Prostate gland (tissue), 2 donors: ENCODE results near the gene PRPSAP2. TPM values are rescaled to one million over a fixed set of nuclear protein-coding genes. Genes with fewer than 3 reads are reported as not detected.
"Not testable (repeated sequence)": the region's sequence is repeated elsewhere in the genome, so short reads cannot be mapped to it uniquely, and the experiment has no call there.

Experiments
- DNase-seq: peaks from one replicate; pipeline ENCODE4 v3.0.0-alpha.2; 2019; ENCODE audit warnings: low spot score
- H3K27ac ChIP-seq, 2 donors: fragments of 200-600 bp; sonication (generic); 2 replicates each; pipeline ENCODE4 v1.5.1; 2017 to 2019
- H3K27me3 ChIP-seq: fragments of 200-600 bp; sonication (generic); replicated peaks from 2 replicates; pipeline ENCODE4 v1.5.1; 2019; ENCODE audit not compliant: insufficient read depth
- H3K36me3 ChIP-seq, 2 donors: fragments of 200-600 bp; sonication (generic); 1 replicate in 1 of 2; 2 replicates in 1 of 2; pipeline versions ENCODE4 v1.5.1 to v1.8.1; 2017 to 2019
- H3K4me1 ChIP-seq: fragments of 200-600 bp; sonication (generic); replicated peaks from 2 replicates; pipeline ENCODE4 v1.5.1; 2019
- H3K4me3 ChIP-seq, 2 donors: fragments of 200-600 bp; sonication (generic); 2 replicates each; pipeline ENCODE4 v1.5.1; 2017 to 2019
- H3K9me3 ChIP-seq: fragments of 200-600 bp; sonication (generic); 2 replicates; pipeline ENCODE4 v1.5.1; 2017
- POLR2A ChIP-seq: fragments of 450-650 bp; IDR thresholded peaks from one replicate; pipeline ENCODE4 v1.6.1; 2016; ENCODE audit warnings: antibody characterized with exemption, mild to moderate bottlenecking
- POLR2AphosphoS5 ChIP-seq: sonication (generic); formaldehyde crosslinking; IDR thresholded peaks from one replicate; pipeline ENCODE4 v1.6.1; 2017; ENCODE audit warnings: antibody characterized with exemption
- WGBS: methylation state at CpG from one replicate; pipeline ENCODE4 v1.1.5; 2018; 5-methylcytosine and 5-hydroxymethylcytosine counted together
- intact Hi-C: fragments of 100-400 bp; cut with DNase I; formaldehyde crosslinking; loops from one replicate; pipeline ENCODE4 v1.14.2; 2022
- total RNA-seq, 2 donors: library from RNA; depleted of rRNA; stranded (reverse); fragments of >200 nt; gene quantifications; one replicate each; pipeline ENCODE4 v1.1.0, GENCODE V29; 2016
- TF ChIP-seq, protein P1 (sequence below), 4 experiments: fragments of 200-600 bp in 2 of 4; fragments of 450-650 bp in 2 of 4; sonication (generic) in 2 of 4; IDR thresholded peaks; 1 replicate in 3 of 4; 2 replicates in 1 of 4; pipeline ENCODE4 v1.5.1; 2016 to 2019; ENCODE audit warnings: antibody characterized with exemption in 4 of 4, mild to moderate bottlenecking in 2 of 4, moderate library complexity in 2 of 4

Gene PRPSAP2
- total RNA-seq, 2 donors from 2014 or later: 30.6 to 35.0 TPM

DNA sequence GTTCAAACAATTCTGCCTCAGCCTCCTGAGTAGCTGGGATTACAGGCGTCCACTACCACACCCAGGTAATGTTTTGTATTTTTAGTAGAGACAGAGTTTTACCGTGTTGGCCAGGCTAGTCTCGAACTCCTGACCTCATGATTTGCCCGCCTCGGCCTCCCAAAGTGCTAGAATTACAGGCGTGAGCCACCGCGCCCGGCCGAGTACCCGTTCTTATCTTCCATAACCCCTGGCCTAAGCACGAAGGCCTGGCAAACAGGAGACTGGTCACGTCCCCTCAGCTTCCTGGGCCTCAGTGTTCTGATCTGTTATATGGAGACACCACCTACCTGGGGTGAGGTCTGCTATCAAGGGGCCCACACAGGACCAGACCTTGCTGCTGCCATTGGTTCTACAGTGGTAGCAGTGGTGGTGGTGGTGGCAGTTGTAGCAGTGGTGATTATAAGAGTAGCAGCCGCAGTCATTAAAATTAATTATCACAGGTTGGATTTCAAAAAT lies 95.3 kb downstream of the PRPSAP2 start:
- Histone ChIP-seq H3K4me1 (no peaks in the 10 kb centered on the region), H3K4me3 (no peak overlapping the region), H3K27me3 (no peaks in the 10 kb centered on the region), H3K36me3 (no peaks in the 10 kb centered on the region), H3K9me3 (no peaks in the 10 kb centered on the region), H3K27ac (no peak overlapping the region)
- DNase-seq: no peak
- intact Hi-C loops: no loop called here
- WGBS: 94% methylated on average over 14 of the region's 14 CpGs
- no peak for TF ChIP-seq POLR2A
- TF ChIP-seq, protein P1, sequence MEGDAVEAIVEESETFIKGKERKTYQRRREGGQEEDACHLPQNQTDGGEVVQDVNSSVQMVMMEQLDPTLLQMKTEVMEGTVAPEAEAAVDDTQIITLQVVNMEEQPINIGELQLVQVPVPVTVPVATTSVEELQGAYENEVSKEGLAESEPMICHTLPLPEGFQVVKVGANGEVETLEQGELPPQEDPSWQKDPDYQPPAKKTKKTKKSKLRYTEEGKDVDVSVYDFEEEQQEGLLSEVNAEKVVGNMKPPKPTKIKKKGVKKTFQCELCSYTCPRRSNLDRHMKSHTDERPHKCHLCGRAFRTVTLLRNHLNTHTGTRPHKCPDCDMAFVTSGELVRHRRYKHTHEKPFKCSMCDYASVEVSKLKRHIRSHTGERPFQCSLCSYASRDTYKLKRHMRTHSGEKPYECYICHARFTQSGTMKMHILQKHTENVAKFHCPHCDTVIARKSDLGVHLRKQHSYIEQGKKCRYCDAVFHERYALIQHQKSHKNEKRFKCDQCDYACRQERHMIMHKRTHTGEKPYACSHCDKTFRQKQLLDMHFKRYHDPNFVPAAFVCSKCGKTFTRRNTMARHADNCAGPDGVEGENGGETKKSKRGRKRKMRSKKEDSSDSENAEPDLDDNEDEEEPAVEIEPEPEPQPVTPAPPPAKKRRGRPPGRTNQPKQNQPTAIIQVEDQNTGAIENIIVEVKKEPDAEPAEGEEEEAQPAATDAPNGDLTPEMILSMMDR (IDR thresholded peaks at IDR 0.05): no peak
- TF ChIP-seq POLR2AphosphoS5: no peak

DNA sequence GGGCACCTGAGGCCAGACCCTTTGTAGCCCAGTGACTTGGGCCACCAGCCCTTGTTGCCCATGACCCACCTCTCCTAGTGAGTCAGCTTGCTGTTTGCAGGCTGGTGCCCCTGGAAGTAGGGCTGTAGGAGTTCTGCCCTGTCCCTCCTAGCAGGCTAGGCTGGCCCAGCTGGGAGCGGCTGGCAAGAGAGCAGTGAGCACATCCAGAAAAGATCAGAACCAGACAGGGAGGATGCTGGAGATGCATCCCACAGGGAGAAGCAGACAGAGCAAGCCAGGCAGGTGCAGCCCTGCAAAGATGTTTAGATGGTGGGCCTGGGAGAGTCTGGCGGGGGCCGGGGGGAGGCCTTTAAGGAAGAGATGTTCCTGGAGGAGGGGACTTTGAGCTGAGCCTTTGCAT lies 96.4 kb downstream of the PRPSAP2 start:
- Histone ChIP-seq H3K4me1 (no peaks in the 10 kb centered on the region), H3K9me3 (no peaks in the 10 kb centered on the region), H3K27ac (no peak overlapping the region), H3K36me3 (no peaks in the 10 kb centered on the region), H3K27me3 (no peaks in the 10 kb centered on the region), H3K4me3 (no peak overlapping the region)
- no peak for DNase-seq
- TF ChIP-seq POLR2AphosphoS5 (no peak), POLR2A (no peak)
- TF ChIP-seq, protein P1 (IDR thresholded peaks at IDR 0.05): no peak
- WGBS: 98% methylated on average over 3 of the region's 3 CpGs
- intact Hi-C loops: no loop called here

DNA sequence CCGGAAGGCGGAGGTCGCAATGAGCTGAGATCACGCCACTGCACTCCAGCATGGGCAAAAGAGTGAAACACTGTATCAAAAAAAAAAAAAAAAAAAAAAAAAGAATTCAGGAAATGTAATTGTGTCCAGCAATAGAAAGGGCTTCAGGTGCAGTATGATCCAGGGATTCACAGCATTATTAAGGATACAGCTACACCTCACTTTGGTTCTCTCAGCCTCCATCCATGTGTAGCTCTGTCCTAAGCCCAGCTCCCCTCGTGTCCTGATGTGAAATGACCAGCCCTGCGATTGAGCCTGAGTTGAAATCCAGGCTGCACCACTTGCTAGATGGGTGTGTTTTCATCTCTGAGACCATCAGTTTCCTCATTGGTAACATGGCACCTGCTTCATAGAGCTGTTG lies 97.1 kb downstream of the PRPSAP2 start:
- 94% methylated on average over 6 of the region's 6 CpGs for WGBS
- TF ChIP-seq, protein P1 (IDR thresholded peaks at IDR 0.05): no peak
- DNase-seq: no peak
- Histone ChIP-seq H3K27ac (no peak overlapping the region), H3K9me3 (no peaks in the 10 kb centered on the region), H3K4me1 (no peaks in the 10 kb centered on the region), H3K4me3 (no peak overlapping the region), H3K36me3 (no peaks in the 10 kb centered on the region), H3K27me3 (no peaks in the 10 kb centered on the region)
- intact Hi-C loops: no loop called here

- 95% methylated on average over 6 of the region's 6 CpGs for WGBS
- intact Hi-C loops, DNase-seq, H3K9me3 ChIP-seq, H3K4me3 ChIP-seq, H3K27me3 ChIP-seq, H3K27ac ChIP-seq, H3K36me3 ChIP-seq, H3K4me1 ChIP-seq: not testable (repeated sequence)
Measured at GRCh38 chr17:18956021-18956420, 98.1 kb downstream of the PRPSAP2 start.

DNA sequence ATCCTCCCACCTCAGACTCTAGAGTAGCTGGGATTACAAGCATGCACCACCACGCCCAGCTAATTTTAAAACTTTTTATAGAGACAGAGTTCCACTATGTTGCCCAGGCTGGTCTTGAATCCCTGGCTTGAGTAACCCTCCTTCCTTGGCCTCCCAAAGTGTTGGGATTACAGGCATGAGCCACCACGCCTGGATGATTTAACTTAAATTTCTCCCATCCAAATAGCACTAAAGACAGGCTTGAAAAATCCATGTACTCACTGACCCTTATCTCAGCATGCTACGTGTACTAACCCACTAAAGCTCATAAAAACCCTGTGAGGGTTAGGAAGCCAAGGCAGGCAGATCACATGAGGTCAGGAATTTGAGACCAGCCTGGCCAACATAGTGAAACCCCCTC lies 98.7 kb downstream of the PRPSAP2 start:
- Histone ChIP-seq H3K27ac (no peak overlapping the region), H3K9me3 (no peaks in the 10 kb centered on the region), H3K36me3 (no peaks in the 10 kb centered on the region), H3K4me3 (no peak overlapping the region), H3K27me3 (no peaks in the 10 kb centered on the region), H3K4me1 (no peaks in the 10 kb centered on the region)
- TF ChIP-seq, protein P1 (IDR thresholded peaks at IDR 0.05): no peak
- no peak for TF ChIP-seq POLR2A
- no peak for TF ChIP-seq POLR2AphosphoS5
- intact Hi-C loops: no loop called here
- DNase-seq: no peak
- 79% methylated on average over 3 of the region's 3 CpGs for WGBS
